HCT116 (cell line): ENCODE results near the gene BTNL9. TPM values are rescaled to one million over a fixed set of nuclear protein-coding genes. Genes with fewer than 3 reads are reported as not detected.
A peak's percentile ranks its signal among the peaks of the same experiment; 100 is the strongest.

Experiments
- ATAC-seq: fragments of 200-7000 bp; cut with Tn5 transposase; 2 replicates; pipeline ENCODE4 v1.9.1; 2020; ENCODE audit warnings: mild to moderate bottlenecking, moderate library complexity
- BruUV-seq: library from RNA; stranded (reverse); fragments of 400-500 nt; replicated peaks from 2 replicates; lab custom pipeline; 2021; lab: Mats Ljungman, UMichigan
- CTCF ChIA-PET: fragments of 300-600 bp; sonication (Branson Sonifier 250); formaldehyde crosslinking; loops from one replicate; lab custom pipeline; 2021; ENCODE audit warnings: antibody characterized with exemption; lab: Charles Lee
- POLR2A ChIA-PET: fragments of 300-600, 350-600 bp; sonication (Branson Sonifier 250); formaldehyde crosslinking; loops from one replicate; lab custom pipeline; 2021; ENCODE audit warnings: antibody characterized with exemption; lab: Charles Lee
- RAD21 ChIA-PET, 2 experiments: fragments of 300-600 bp; sonication (Branson Sonifier 250); formaldehyde crosslinking; loops; one replicate each; lab custom pipeline; 2023; ENCODE audit warnings: low total read pairs in 2 of 2; ENCODE audit not compliant: uncharacterized antibody in 2 of 2, unreplicated experiment in 2 of 2, low non-redundant PET in 1 of 2; lab: Charles Lee
- DNase-seq: peaks from one replicate; pipeline ENCODE4 v3.0.0-alpha.2; 2010; ENCODE audit warnings: low read depth, low spot score
- H2AFZ ChIP-seq: fragments of 200-600 bp; shearing (Covaris generic), sonication (generic); 2 replicates; pipeline ENCODE4 v1.6.1; 2017; ENCODE audit warnings: low read depth, mixed run types, mixed read lengths, antibody characterized with exemption, low read length; ENCODE audit not compliant: poor library complexity, severe bottlenecking
- H3K27ac ChIP-seq: 2 replicates; pipeline ENCODE4 v1.5.1; 2012; ENCODE audit warnings: low read depth, low read length
- H3K27me3 ChIP-seq: fragments of 200-600 bp; sonication (generic); 2 replicates; pipeline ENCODE4 v1.6.1; 2016; ENCODE audit warnings: mixed run types, low read length, mixed read lengths; ENCODE audit not compliant: insufficient read depth
- H3K36me3 ChIP-seq, 2 experiments: fragments of 200-500 bp in 1 of 2; fragments of 200-600 bp in 1 of 2; sonication (Bioruptor generic) in 1 of 2; sonication (generic) in 1 of 2; 2 replicates each; pipeline versions ENCODE4 v1.5.1 to v1.6.1; 2014 to 2016; ENCODE audit warnings: low read length in 2 of 2, inconsistent platforms in 1 of 2, mixed read lengths in 1 of 2, mixed run types in 1 of 2; ENCODE audit not compliant: insufficient read depth in 2 of 2, control insufficient read depth in 1 of 2
- H3K4me1 ChIP-seq, 2 experiments: fragments of 200-600 bp in 1 of 2; sonication (generic) in 1 of 2; 2 replicates each; pipeline versions ENCODE4 v1.5.1 to v1.6.1; 2012 to 2017; ENCODE audit warnings: low read length in 2 of 2, inconsistent platforms in 1 of 2, mild to moderate bottlenecking in 1 of 2, mixed read lengths in 1 of 2, mixed run types in 1 of 2, moderate library complexity in 1 of 2; ENCODE audit not compliant: insufficient read depth in 2 of 2, control insufficient read depth in 1 of 2
- H3K4me2 ChIP-seq: fragments of 200-600 bp; sonication (generic); 2 replicates; pipeline ENCODE4 v1.6.1; 2017; ENCODE audit warnings: mixed run types, low read length, mixed read lengths
- H3K4me3 ChIP-seq, 2 experiments: fragments of 200-600 bp in 1 of 2; sonication (generic) in 1 of 2; replicated peaks in 1 of 2; 2 replicates each; pipeline ENCODE4 v1.5.1; 2011 to 2016; ENCODE audit warnings: low read length in 2 of 2, control low read depth in 1 of 2, low read depth in 1 of 2, mild to moderate bottlenecking in 1 of 2, mixed read lengths in 1 of 2, mixed run types in 1 of 2
- H3K79me2 ChIP-seq: fragments of 200-600 bp; sonication (generic); 2 replicates; pipeline ENCODE4 v1.6.1; 2017; ENCODE audit warnings: mild to moderate bottlenecking, mixed run types, low read length, moderate library complexity, mixed read lengths; ENCODE audit not compliant: insufficient read depth
- H3K9ac ChIP-seq: fragments of 200-600 bp; sonication (generic); 2 replicates; pipeline ENCODE4 v1.6.1; 2016; ENCODE audit warnings: low read length, mixed read lengths
- H3K9me2 ChIP-seq: fragments of 200-600 bp; sonication (generic), shearing (Covaris generic); 2 replicates; pipeline ENCODE4 v1.6.1; 2017; ENCODE audit warnings: mixed run types, mild to moderate bottlenecking, moderate library complexity; ENCODE audit not compliant: insufficient read depth
- H3K9me3 ChIP-seq, 2 experiments: fragments of 200-500 bp in 1 of 2; fragments of 200-600 bp in 1 of 2; sonication (Bioruptor generic) in 1 of 2; sonication (generic) in 1 of 2; 2 replicates each; pipeline ENCODE4 v1.6.1; 2014 to 2017; ENCODE audit warnings: low read length in 2 of 2, mixed read lengths in 2 of 2, inconsistent platforms in 1 of 2, low read depth in 1 of 2, mild to moderate bottlenecking in 1 of 2, mixed run types in 1 of 2, moderate library complexity in 1 of 2; ENCODE audit not compliant: control insufficient read depth in 1 of 2, insufficient read depth in 1 of 2
- H4K20me1 ChIP-seq: fragments of 200-600 bp; sonication (generic), shearing (Covaris generic); 2 replicates; pipeline ENCODE4 v1.6.1; 2017; ENCODE audit warnings: mixed run types, mild to moderate bottlenecking, moderate library complexity; ENCODE audit not compliant: insufficient read depth
- CEBPB ChIP-seq: IDR thresholded peaks from 2 replicates; pipeline ENCODE4 v1.6.1; 2012; ENCODE audit warnings: low read depth
- EGR1 ChIP-seq: IDR thresholded peaks from 2 replicates; pipeline ENCODE4 v1.6.1; 2012; ENCODE audit warnings: low read depth
- EZH2 ChIP-seq: fragments of 200-600 bp; sonication (generic); IDR thresholded peaks from 2 replicates; pipeline ENCODE4 v1.6.1; 2017; ENCODE audit warnings: antibody characterized with exemption, mixed run types
- EZH2phosphoT487 ChIP-seq: fragments of 200-600 bp; IDR thresholded peaks from 2 replicates; pipeline ENCODE4 v1.6.1; 2018; ENCODE audit warnings: antibody characterized with exemption, borderline replicate concordance
- POLR2A ChIP-seq: IDR thresholded peaks from 2 replicates; pipeline ENCODE4 v1.7.0; 2011; ENCODE audit warnings: borderline replicate concordance; ENCODE audit not compliant: insufficient read depth, insufficient read length; ENCODE audit errors: extremely low read depth
- SP1 ChIP-seq: IDR thresholded peaks from 2 replicates; pipeline ENCODE4 v1.6.1; 2012; ENCODE audit warnings: low read depth
- SRF ChIP-seq: IDR thresholded peaks from 2 replicates; pipeline ENCODE4 v1.6.1; 2012; ENCODE audit warnings: low read depth
- TCF7L2 ChIP-seq: IDR thresholded peaks from 2 replicates; pipeline ENCODE4 v1.7.0; 2011; ENCODE audit warnings: borderline replicate concordance, inconsistent platforms; ENCODE audit not compliant: insufficient read depth, insufficient read length; ENCODE audit errors: extremely low read depth
- intact Hi-C: fragments of 100-400 bp; cut with micrococcal nuclease; formaldehyde crosslinking; loops from 2 replicates; pipeline ENCODE4 v1.10.0; 2022
- total RNA-seq: library from RNA; stranded (reverse); gene quantifications from one replicate; pipeline ENCODE4 v1.2.1, GENCODE V29; 2021; ENCODE audit not compliant: unreplicated experiment
- TF ChIP-seq, protein P1 (sequence below): IDR thresholded peaks from 2 replicates; pipeline ENCODE4 v1.6.1; 2012
- TF ChIP-seq, protein P2 (sequence below), 3 experiments: fragments of 200-600 bp in 1 of 3; sonication (generic) in 1 of 3; IDR thresholded peaks in 2 of 3; conservative IDR thresholded peaks in 1 of 3; 2 replicates each; pipeline ENCODE4 v1.5.1; 2012 to 2017; ENCODE audit warnings: low read depth in 2 of 3, low read length in 2 of 3, antibody characterized with exemption in 1 of 3, borderline replicate concordance in 1 of 3, control low read depth in 1 of 3, mild to moderate bottlenecking in 1 of 3, mixed read lengths in 1 of 3, mixed run types in 1 of 3, moderate library complexity in 1 of 3; ENCODE audit not compliant: insufficient read depth in 1 of 3
- TF ChIP-seq, protein P3 (sequence below): IDR thresholded peaks from 2 replicates; pipeline ENCODE4 v1.6.1; 2011; ENCODE audit warnings: mild to moderate bottlenecking, low read length, moderate library complexity; ENCODE audit not compliant: insufficient replicate concordance; ENCODE audit errors: extremely low read depth

The BTNL9 gene
- total RNA-seq, 1 experiment from 2014 or later = 11.7 TPM

DNA sequence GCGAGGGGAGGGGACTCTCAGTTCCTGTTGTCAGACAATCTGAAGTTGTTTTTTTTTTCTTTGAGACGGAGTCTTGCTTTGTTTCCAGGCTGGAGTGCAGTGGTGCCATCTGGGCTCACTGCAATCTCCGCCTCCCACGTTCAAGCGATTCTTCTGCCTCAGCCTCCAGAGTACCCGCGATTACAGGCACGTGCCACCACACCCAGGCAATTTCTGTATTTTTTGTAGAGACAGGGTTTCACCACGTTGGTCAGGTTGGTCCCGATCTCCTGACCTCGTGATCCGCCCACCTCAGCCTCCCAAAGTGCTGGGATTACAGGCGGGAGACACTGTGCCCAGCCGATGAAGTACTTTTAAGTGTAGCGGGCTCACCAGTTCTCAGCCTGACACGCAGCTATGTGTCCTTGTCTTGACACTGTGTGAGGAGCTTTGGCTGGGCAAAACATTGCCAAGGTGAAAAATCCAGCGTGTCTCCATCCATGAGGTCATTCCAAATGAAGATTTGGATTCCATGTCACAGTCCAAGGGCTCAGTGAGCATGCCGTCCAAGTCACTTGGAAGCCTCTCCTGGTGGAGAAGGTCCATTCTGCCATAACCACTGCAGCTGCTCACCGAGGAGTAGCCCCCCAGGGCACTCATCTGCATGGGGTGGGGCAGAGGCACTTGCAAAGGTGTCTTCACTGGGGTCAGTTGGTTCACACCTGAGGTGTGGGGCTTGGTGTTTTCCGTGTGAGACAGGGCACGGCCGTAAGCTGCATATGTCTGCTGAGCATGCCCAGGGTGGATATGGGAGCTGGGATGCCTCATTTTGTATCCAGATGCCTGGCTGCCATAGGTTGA lies 58.9 kb downstream of the BTNL9 start:
- no TSS peak for BruUV-seq
- DNase-seq (no peak), ATAC-seq (no peak)
- no peaks in the 10 kb centered on the region for H3K9me2 ChIP-seq
- no peak overlapping the region for H2AFZ ChIP-seq
- H3K9me3 ChIP-seq = no peaks in the 10 kb centered on the region
- CTCF ChIA-PET = interaction anchor here (1.0 kb wide), 1 partner anchor 69 kb away, joined by 3 read pairs; no protein-coding TSS in a partner anchor
- POLR2A ChIA-PET = interaction anchor here (1.2 kb wide), 1 partner anchor 235 kb away, joined by 3 read pairs; no protein-coding TSS in a partner anchor
- peak overlapping the region; percentile 35 for H3K4me2 ChIP-seq
- peaks cover 5 to 8% of the 10 kb centered on the region in 2 experiments for H3K4me1 ChIP-seq
- H3K9ac ChIP-seq = no peak overlapping the region
- intact Hi-C loops = no loop called here
- H3K27me3 ChIP-seq = no peaks in the 10 kb centered on the region
- H3K27ac ChIP-seq = peak overlapping the region; percentile 48; the same call in 1 of the 2 replicates
- H4K20me1 ChIP-seq = no peaks in the 10 kb centered on the region
- TF ChIP-seq EGR1 (peak; percentile 60), SRF (no peak), TCF7L2 (no peak)
- TF ChIP-seq, protein P1, sequence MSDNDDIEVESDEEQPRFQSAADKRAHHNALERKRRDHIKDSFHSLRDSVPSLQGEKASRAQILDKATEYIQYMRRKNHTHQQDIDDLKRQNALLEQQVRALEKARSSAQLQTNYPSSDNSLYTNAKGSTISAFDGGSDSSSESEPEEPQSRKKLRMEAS = peak; percentile 46; the same call in 1 of the 2 replicates
- RAD21 ChIA-PET = no interaction called here
- no peaks in the 10 kb centered on the region for H3K36me3 ChIP-seq
- H3K4me3 ChIP-seq = no peak overlapping the region
- no peaks in the 10 kb centered on the region for H3K79me2 ChIP-seq

DNA sequence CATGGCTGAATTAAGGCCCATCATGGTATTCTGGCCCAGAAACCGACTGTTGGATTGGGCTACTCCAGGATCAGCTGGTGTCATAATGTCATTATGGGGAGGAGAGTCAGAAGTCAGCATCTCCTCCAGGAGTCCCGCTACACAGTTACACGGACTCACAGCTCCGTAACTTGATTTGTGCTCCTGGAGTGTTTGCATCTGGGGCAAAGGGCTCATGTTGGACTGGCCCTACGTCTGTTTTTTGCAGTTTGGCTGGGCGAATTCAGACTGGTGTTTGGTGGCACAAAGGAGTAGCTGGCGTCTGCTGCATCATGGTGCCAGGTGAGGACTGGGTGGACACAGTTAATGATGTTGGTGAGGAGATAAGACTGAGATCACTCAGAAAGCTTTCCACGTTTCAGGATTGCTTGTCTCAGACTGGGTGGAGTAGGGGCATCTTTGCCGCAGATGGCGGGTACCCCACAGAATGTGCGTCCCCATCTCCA lies 59.6 kb downstream of the BTNL9 start:
- H3K27ac ChIP-seq = no peak overlapping the region

More for the DNA sequence above, 59.6 kb downstream of the BTNL9 start:
- BruUV-seq = no TSS peak
- Histone ChIP-seq H3K36me3 (no peaks in the 10 kb centered on the region), H3K27me3 (no peaks in the 10 kb centered on the region), H3K4me1 (peaks cover 5 to 8% of the 10 kb centered on the region in 2 experiments), H3K9me3 (no peaks in the 10 kb centered on the region), H4K20me1 (no peaks in the 10 kb centered on the region), H3K4me2 (no peak overlapping the region), H3K4me3 (no peak overlapping the region), H3K9me2 (no peaks in the 10 kb centered on the region), H3K9ac (no peak overlapping the region), H2AFZ (no peak overlapping the region), H3K79me2 (no peaks in the 10 kb centered on the region)
- TF ChIP-seq, protein P2, sequence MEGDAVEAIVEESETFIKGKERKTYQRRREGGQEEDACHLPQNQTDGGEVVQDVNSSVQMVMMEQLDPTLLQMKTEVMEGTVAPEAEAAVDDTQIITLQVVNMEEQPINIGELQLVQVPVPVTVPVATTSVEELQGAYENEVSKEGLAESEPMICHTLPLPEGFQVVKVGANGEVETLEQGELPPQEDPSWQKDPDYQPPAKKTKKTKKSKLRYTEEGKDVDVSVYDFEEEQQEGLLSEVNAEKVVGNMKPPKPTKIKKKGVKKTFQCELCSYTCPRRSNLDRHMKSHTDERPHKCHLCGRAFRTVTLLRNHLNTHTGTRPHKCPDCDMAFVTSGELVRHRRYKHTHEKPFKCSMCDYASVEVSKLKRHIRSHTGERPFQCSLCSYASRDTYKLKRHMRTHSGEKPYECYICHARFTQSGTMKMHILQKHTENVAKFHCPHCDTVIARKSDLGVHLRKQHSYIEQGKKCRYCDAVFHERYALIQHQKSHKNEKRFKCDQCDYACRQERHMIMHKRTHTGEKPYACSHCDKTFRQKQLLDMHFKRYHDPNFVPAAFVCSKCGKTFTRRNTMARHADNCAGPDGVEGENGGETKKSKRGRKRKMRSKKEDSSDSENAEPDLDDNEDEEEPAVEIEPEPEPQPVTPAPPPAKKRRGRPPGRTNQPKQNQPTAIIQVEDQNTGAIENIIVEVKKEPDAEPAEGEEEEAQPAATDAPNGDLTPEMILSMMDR (IDR thresholded peaks at IDR 0.05 in 2 of 3, conservative IDR thresholded peaks at IDR 0.05 in 1 of 3; ENCODE audit: borderline replicate concordance in 1 of 3, insufficient read depth in 1 of 3, low read depth in 2 of 3, low read length in 2 of 3) = no peak
- TF ChIP-seq, protein P3, sequence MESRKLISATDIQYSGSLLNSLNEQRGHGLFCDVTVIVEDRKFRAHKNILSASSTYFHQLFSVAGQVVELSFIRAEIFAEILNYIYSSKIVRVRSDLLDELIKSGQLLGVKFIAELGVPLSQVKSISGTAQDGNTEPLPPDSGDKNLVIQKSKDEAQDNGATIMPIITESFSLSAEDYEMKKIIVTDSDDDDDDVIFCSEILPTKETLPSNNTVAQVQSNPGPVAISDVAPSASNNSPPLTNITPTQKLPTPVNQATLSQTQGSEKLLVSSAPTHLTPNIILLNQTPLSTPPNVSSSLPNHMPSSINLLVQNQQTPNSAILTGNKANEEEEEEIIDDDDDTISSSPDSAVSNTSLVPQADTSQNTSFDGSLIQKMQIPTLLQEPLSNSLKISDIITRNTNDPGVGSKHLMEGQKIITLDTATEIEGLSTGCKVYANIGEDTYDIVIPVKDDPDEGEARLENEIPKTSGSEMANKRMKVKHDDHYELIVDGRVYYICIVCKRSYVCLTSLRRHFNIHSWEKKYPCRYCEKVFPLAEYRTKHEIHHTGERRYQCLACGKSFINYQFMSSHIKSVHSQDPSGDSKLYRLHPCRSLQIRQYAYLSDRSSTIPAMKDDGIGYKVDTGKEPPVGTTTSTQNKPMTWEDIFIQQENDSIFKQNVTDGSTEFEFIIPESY = no peak
- TF ChIP-seq CEBPB (no peak), SP1 (no peak), EZH2phosphoT487 (no peak), EZH2 (no peak), POLR2A (no peak)
- intact Hi-C loops = no loop called here
- CTCF ChIA-PET = interaction anchor here (1.0 kb wide), 1 partner anchor 68 kb away, joined by 3 read pairs; no protein-coding TSS in a partner anchor
- no peak for DNase-seq
- ATAC-seq = no peak
- RAD21 ChIA-PET = no interaction called here
- POLR2A ChIA-PET = interaction anchor here (1.2 kb wide), 1 partner anchor 236 kb away, joined by 3 read pairs; no protein-coding TSS in a partner anchor
